ENCODE data around the gene DNAI7.

The DNAI7 gene

GRCh38 chr12:25071366-25071765 is 123.6 kb downstream of the DNAI7 start:
- Histone ChIP-seq H3K9me3 (ENCODE audit: insufficient read depth, low read depth, low read length) (no peaks in the 10 kb centered on the region), H3K4me1 (ENCODE audit: insufficient read depth, low read length) (no peaks in the 10 kb centered on the region), H3K27me3 (ENCODE audit: insufficient read depth, low read length) (no peaks in the 10 kb centered on the region), H3K36me3 (ENCODE audit: insufficient read depth, low read length) (no peaks in the 10 kb centered on the region), H3K9ac (ENCODE audit: low read depth, low read length) (no peak overlapping the region), H3K27ac (ENCODE audit: low read depth, low read length) (no peak overlapping the region), H3K4me3 (ENCODE audit: low read length) (no peak overlapping the region)
- WGBS, result 94% methylated on average over 1 of the region's 1 CpG

GRCh38 chr12:25069224-25069623 is 125.7 kb downstream of the DNAI7 start:
- WGBS, result no CpG with 5 or more reads among the region's 2 CpGs
- Histone ChIP-seq H3K4me1 (ENCODE audit: insufficient read depth, low read length) (peaks cover 11% of the 10 kb centered on the region), H3K27me3 (ENCODE audit: insufficient read depth, low read length) (no peaks in the 10 kb centered on the region), H3K9ac (ENCODE audit: low read depth, low read length) (no peak overlapping the region), H3K9me3 (ENCODE audit: insufficient read depth, low read depth, low read length) (no peaks in the 10 kb centered on the region), H3K4me3 (ENCODE audit: low read length) (no peak overlapping the region), H3K36me3 (ENCODE audit: insufficient read depth, low read length) (no peaks in the 10 kb centered on the region), H3K27ac (ENCODE audit: low read depth, low read length) (no peak overlapping the region)

DNA sequence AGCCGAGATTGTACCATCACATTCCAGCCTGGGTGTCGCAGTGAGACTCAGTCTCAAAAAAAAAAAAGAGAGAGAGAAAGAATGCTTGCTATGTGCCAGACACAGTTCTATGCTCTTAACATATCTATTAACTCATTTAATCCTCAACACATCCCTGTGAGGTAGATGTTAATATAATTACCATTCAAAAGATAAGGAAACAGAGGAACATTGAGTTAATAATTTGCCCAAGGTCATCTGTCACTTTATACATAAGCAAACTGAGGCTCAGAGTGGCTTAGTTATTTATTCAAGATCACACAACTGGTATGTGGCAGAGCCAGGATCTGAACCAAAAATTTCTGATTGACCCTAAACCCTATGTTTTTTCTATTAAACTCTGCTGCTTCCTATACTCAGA is 129.9 kb downstream of the DNAI7 start:
- Histone ChIP-seq H3K4me3 (ENCODE audit: low read length) (no peak overlapping the region), H3K4me1 (ENCODE audit: insufficient read depth, low read length) (peaks cover 21% of the 10 kb centered on the region), H3K9ac (ENCODE audit: low read depth, low read length) (no peak overlapping the region), H3K27me3 (ENCODE audit: insufficient read depth, low read length) (no peaks in the 10 kb centered on the region), H3K36me3 (ENCODE audit: insufficient read depth, low read length) (no peaks in the 10 kb centered on the region), H3K27ac (ENCODE audit: low read depth, low read length) (no peak overlapping the region), H3K9me3 (ENCODE audit: insufficient read depth, low read depth, low read length) (no peaks in the 10 kb centered on the region)
- 100% methylated on average over 2 of the region's 2 CpGs for WGBS

DNA sequence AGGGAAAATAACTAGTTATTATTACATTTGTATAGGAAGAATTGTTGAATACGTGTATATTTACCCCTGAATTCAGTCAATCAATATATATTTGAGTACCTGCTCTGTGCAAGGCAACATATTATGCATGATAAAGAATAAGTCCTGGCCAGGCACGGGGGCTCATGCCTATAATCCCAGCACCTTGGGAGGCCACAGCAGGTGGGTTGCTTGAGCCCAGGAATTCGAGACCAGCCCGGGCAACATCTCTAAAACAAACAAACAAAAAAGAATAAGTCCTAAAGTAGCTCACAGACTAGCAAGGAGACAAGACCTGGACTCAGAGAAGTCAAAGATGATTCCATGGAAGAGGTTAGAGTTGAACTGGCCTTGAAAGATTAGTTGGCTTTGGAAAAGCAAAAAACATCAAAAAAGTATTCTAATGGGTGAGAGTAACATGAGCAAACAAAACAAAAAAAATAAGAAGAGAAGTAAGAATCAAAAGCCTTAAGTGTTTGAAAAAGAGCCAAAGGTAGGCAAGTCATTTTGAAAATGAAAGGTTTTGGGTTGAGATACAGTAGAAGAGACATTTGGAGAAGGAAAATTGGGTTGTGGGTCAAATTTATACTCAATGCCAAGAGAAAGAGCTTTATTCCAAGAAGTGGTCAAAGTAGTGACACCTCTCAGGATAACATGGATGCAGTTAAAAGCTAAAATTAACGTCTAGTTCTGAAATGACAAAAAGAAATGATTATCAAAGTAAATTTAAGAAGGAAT is 130.9 kb downstream of the DNAI7 start:
- no peak overlapping the region for H3K4me3 ChIP-seq (ENCODE audit: low read length)
- H3K27ac ChIP-seq (ENCODE audit: low read depth, low read length), result no peak overlapping the region
- no peak overlapping the region for H3K9ac ChIP-seq (ENCODE audit: low read depth, low read length)
- no peaks in the 10 kb centered on the region for H3K36me3 ChIP-seq (ENCODE audit: insufficient read depth, low read length)
- WGBS, result 46% methylated on average over 4 of the region's 5 CpGs
- H3K9me3 ChIP-seq (ENCODE audit: insufficient read depth, low read depth, low read length), result no peaks in the 10 kb centered on the region
- H3K4me1 ChIP-seq (ENCODE audit: insufficient read depth, low read length), result peaks cover 21% of the 10 kb centered on the region
- no peaks in the 10 kb centered on the region for H3K27me3 ChIP-seq (ENCODE audit: insufficient read depth, low read length)

DNA sequence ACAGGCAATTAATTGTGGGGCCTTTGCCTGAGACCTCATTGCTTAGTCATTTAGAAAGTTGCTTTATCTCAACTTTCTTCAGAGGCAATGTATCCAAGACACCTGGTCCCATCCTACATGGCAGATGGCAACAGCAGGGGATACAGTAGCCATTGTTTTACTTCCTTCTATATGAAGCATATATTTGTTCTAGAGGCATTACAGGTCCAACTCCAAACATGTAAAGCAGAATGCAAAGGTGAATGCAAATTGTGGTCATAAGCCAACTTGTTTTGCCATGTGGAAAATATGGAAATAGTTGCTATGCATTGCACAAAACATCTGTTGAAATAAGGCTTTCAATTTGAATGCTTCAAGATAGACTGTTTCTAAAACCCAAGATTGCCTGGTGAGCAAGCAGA is 136.3 kb downstream of the DNAI7 start:
- Histone ChIP-seq H3K4me1 (ENCODE audit: insufficient read depth, low read length) (peaks cover 4% of the 10 kb centered on the region; the same call in 1 of the 2 replicates), H3K4me3 (ENCODE audit: low read length) (no peak overlapping the region), H3K27ac (ENCODE audit: low read depth, low read length) (no peak overlapping the region)

More for the DNA sequence above, 136.3 kb downstream of the DNAI7 start:
- no peak overlapping the region for H3K9ac ChIP-seq (ENCODE audit: low read depth, low read length)
- H3K9me3 ChIP-seq (ENCODE audit: insufficient read depth, low read depth, low read length), result no peaks in the 10 kb centered on the region
- H3K27me3 ChIP-seq (ENCODE audit: insufficient read depth, low read length), result no peaks in the 10 kb centered on the region
- no peaks in the 10 kb centered on the region for H3K36me3 ChIP-seq (ENCODE audit: insufficient read depth, low read length)
